NCI-H526 treated with DMSO at 0.1 percent for 48 hours (cell line): ENCODE results near the gene PTPN7.
"Not testable (repeated sequence)": the region's sequence is repeated elsewhere in the genome, so short reads cannot be mapped to it uniquely, and the experiment has no call there.

ENCODE experiments used
- DNase-seq: peaks from one replicate; lab custom pipeline; 2025; lab: John Stamatoyannopoulos, UW

The PTPN7 gene

DNA sequence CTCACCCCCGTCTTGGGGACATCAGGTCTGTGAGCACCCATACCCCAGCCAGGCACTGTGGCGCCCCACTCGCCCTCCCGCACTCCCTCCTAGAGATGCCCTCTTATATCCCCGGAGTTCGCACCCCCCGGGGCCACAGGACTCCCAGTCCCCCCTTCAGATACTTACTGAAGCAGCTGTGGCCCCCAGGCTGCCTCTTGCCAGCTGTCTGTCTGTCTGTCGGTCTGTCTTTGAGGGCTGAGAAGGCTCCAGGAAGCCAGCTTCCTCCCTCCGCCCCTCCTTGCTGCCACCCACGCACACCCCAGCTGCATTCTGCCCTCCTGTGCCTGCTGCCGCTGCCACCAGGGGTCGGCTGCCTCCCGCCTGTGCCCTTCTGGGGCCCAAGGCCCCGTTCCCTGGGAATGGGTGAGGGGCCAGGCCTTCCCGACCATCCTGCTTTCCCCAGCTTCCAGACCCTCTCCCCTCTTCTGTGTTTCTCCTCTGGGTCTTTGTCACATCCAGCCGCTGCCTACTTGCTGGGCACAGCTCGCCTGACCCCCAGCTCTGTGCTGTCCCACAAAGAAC, at the start of gene PTPN7:
TSS of gene PTPN7 (minus strand) at position 226 of the 564 bp plus-strand sequence. CDS start 1,200 bp downstream, outside the sequence.
- DNase-seq, result no peak

DNA sequence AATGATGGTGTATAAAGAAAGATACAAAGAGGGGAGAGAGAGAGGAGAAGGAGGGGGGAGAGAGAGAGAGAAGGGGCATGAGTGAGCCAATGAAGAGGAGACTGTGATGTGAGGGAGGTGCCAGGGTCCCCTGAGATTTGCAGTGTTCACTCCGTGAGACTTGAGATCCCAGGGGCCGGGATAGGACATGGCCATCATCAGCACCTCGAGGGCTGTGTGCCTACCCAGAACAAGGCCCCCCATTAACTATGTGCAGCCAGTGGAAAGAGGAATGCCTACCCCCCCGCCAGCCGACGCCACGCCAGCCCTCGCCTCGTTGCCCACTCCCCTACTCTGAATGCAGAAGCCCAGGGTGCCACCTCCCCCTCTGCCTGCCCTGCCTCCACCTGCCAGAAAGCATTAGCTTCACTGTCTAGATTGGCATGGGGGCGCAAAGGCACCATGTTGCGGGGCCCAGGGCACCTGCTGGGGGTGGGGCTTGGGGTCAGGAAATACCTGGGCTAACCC, 48.0 kb upstream of the PTPN7 start:
- no peak for DNase-seq

GRCh38 chr1:202207292-202207691, 46.9 kb upstream of the PTPN7 start:
- DNase-seq, result no peak

DNA sequence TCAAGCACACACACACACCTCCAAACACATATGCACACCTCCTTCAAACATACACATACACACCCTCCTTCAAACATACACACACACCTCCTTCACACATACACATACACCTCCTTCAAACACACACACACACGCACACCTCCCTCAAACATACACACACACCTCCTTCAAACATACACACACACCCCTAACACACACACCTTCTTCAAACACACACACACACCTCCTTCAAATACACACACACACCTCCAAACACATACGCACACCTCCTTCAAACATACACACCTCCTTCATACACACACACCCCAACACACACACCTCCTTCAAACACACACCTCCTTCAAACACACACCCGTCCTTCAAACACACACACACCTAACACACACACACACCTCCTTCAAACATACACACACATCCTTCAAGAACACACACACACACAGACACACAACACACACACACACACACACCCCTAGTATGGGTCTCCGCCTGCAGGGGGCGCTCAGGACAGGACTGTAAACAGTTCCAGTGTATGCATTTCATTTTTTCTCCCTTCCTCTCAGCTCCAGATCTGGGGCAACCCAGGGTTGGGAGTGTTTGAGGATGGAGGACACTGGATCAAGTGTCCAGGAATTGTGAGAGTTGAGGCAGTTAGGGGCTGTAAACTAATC, 45.3 kb upstream of the PTPN7 start:
- DNase-seq, result no peak

DNA sequence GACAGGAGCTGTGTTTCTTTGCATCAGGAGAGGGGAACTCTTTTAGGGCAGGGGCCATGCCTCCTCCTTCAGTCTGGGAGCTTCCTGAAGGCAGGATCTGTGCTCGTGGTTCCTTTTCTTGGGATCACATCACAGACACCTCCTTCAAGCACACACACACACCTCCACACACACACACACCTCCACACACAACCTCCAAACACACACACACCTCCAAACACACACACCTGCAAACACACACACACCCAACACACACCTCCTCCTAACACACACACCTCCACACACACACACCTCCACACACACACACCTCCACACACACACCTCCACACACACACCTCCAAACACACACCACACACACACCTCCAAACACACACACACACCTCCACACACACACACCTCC, 43.7 kb upstream of the PTPN7 start:
- no peak for DNase-seq

GRCh38 chr1:202203238-202204039, 43.0 kb upstream of the PTPN7 start:
- no peak for DNase-seq

- DNase-seq, result no peak
Measured at GRCh38 chr1:202202500-202203168, 42.2 kb upstream of the PTPN7 start.

- DNase-seq, result no peak
Measured at GRCh38 chr1:202201971-202202370, 41.6 kb upstream of the PTPN7 start.

DNA sequence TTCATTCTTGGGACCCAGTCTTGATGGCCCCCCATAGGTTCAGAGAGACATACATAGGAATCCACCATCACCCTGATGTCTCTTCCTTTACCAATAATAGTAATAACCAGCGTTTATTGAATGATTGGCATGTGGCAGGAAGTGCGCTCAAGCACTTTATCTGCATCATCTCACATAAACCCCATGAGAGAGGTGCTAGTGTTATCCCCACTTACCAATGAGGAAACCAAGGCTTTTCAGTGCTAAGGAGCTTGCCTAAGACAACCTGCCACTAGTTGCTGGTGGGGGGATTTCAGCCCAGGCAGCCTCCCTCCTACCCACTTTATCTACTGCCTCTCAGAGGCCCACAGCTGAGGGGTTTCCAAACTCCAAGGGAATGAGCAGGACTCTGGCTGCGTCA, 40.9 kb upstream of the PTPN7 start:
- no peak for DNase-seq

- no peak for DNase-seq
Measured at GRCh38 chr1:202200669-202201068, 40.3 kb upstream of the PTPN7 start.

- no peak for DNase-seq
Measured at GRCh38 chr1:202200112-202200548, 39.7 kb upstream of the PTPN7 start.

- DNase-seq, result no peak
Measured at GRCh38 chr1:202199040-202199889, 38.9 kb upstream of the PTPN7 start.

DNA sequence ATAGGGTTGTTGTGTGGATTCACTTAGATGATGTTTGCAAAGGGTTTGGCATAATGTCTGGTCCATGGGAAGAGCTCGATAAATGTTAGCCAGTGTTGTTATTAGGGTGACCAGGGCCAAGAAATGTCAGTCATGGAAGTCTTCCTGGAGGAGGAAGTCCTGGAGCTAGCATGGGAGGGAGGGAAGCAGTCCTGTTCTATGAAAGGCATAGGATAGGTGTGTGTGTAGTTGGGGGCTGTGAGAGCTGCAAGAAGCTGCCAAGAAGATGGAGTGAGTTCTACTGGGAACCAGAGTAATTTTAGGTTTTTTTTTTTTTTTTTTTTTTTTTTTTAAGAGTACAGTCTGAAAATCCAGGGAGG, 37.9 kb upstream of the PTPN7 start:
- DNase-seq, result no peak

DNA sequence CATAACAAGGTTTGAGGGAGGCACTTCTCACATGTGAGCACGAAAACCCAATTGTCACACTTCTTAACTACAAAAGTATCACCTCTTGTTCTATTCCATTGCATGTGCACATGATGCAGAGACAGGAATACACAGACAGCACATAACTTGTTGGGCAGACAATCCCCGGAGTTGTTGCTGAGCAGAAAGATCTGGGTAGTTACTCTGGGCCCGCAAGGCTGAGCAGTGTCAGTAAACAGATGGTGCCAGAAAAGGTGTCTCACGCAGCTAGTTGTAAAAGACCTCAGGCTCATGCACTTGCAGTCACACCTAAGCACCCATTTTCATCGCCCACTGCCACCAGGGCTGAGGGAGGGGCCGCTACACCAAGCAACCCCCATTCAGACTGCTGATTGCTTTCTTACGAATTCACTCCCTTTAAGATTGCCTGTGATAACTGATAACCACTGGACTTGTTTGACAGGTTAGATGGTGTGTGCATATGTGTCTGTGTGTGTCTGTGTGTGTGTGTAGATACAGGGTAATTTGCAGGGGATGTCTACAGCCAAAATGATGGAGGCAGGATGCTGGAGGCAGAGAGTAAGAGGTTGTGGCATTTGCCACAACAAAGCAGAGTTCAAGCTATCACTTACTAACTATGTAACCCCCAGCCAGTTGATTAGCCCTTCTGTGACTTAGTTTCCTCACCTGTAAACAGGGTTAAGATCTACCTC, 37.4 kb upstream of the PTPN7 start:
- DNase-seq, result no peak

DNA sequence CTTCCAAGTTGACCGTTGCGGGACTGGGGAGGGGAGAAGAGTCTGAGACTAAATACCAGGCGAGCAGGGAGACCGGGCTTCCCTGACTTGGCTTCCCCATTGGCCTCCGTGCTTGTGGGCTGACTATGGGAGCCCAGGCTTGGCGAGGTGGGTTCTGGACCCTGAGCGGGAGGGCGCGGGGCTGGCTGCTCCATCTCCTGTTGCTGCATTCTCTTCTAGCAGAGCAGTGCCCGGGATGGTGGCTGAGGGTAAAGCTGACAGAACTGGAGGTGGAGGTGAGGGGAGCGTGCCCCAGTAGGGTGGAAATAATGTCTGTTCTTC, 33.9 kb upstream of the PTPN7 start:
- no peak for DNase-seq

GRCh38 chr1:202193614-202194327, 33.4 kb upstream of the PTPN7 start, which contains the start of gene LGR6:
LGR6 (plus strand) TSS chr1:202193799; CDS start chr1:202193990, 191 bp downstream.
- DNase-seq, result no peak

- DNase-seq, result peak; percentile 9
Measured at GRCh38 chr1:202192770-202193613, 32.6 kb upstream of the PTPN7 start.

DNA sequence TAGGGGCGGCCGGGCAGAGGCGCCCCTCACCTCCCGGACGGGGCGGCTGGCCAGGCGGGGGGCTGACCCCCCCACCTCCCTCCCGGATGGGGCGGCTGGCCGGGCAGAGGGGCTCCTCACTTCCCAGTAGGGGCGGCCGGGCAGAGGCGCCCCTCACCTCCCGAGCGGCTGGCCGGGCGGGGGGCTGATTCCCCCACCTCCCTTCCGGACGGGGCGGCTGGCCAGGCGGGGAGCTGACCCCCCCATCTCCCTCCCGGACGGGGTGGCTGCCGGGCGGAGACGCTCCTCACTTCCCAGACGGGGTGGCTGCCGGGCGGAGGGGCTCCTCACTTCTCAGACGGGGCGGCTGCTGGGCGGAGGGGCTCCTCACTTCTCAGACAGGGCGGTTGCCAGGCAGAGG, 31.0 kb upstream of the PTPN7 start:
- DNase-seq, result not testable (repeated sequence)
